K562 (cell line): ENCODE results near the gene SALL2. TPM values are rescaled to one million over a fixed set of nuclear protein-coding genes. Genes with fewer than 3 reads are reported as not detected.

Experiments
- EP300 ChIP-seq: IDR thresholded peaks from 2 replicates; pipeline ENCODE4 v1.6.1; 2012; ENCODE audit warnings: low read length, improper control_type of control experiment
- FOXM1 ChIP-seq, 2 experiments: fragments of 450-650 bp in 1 of 2; sonication (generic) in 1 of 2; formaldehyde crosslinking in 1 of 2; IDR thresholded peaks; 2 replicates each; pipeline versions ENCODE4 v1.6.1 to v1.9.0; 2017 to 2022; ENCODE audit warnings: low read depth in 2 of 2, mild to moderate bottlenecking in 2 of 2, missing genetic modification reagents in 1 of 2, moderate library complexity in 1 of 2
- GABPA ChIP-seq: fragments of 200-800 bp; sonication (Bioruptor generic); conservative IDR thresholded peaks from 2 replicates; pipeline ENCODE4 v1.6.1; 2016; ENCODE audit warnings: low read depth, missing genetic modification characterization, missing compliant biosample characterization
- ILF3 ChIP-seq: fragments of 450-650 bp; IDR thresholded peaks from 2 replicates; pipeline ENCODE4 v1.6.1; 2018; ENCODE audit warnings: antibody characterized with exemption, mild to moderate bottlenecking, moderate library complexity, borderline replicate concordance
- MYBL2 ChIP-seq, 2 experiments: fragments of 450-650 bp in 1 of 2; sonication (generic) in 1 of 2; formaldehyde crosslinking in 1 of 2; IDR thresholded peaks; 2 replicates each; pipeline versions ENCODE4 v1.6.1 to v1.8.1; 2017 to 2022; ENCODE audit warnings: borderline replicate concordance in 1 of 2, inconsistent platforms in 1 of 2, low read depth in 1 of 2, mild to moderate bottlenecking in 1 of 2, missing genetic modification reagents in 1 of 2, moderate library complexity in 1 of 2
- NFRKB ChIP-seq: fragments of 450-650 bp; IDR thresholded peaks from 2 replicates; pipeline ENCODE4 v1.6.1; 2016; ENCODE audit warnings: low read depth
- NR2F6 ChIP-seq: fragments of 450-650 bp; formaldehyde crosslinking; IDR thresholded peaks from 2 replicates; pipeline ENCODE4 v1.4.0; 2020; ENCODE audit warnings: mild to moderate bottlenecking
- PHB2 ChIP-seq: fragments of 450-650 bp; IDR thresholded peaks from 2 replicates; pipeline ENCODE4 v1.6.1; 2017; ENCODE audit warnings: low read depth
- SMARCC2 ChIP-seq: fragments of 450-650 bp; IDR thresholded peaks from 2 replicates; pipeline ENCODE4 v1.6.1; 2017; ENCODE audit warnings: antibody characterized with exemption, moderate library complexity, mild to moderate bottlenecking, low read depth
- ZFPM2 ChIP-seq: fragments of 250-450 bp; sonication (Bioruptor Pico); IDR thresholded peaks from 2 replicates; pipeline ENCODE4 v1.5.1; 2022; ENCODE audit warnings: mild to moderate bottlenecking
- ZNF146 ChIP-seq: IDR thresholded peaks from one replicate; pipeline ENCODE4 v1.6.1; 2018; ENCODE audit warnings: missing compliant biosample characterization; ENCODE audit not compliant: unreplicated experiment
- ZNF586 ChIP-seq: fragments of 450-650 bp; formaldehyde crosslinking; conservative IDR thresholded peaks from 2 replicates; pipeline ENCODE4 v1.4.0; 2020; ENCODE audit warnings: mild to moderate bottlenecking, moderate library complexity
- ZSCAN32 ChIP-seq: fragments of 450-650 bp; formaldehyde crosslinking; IDR thresholded peaks from 2 replicates; pipeline ENCODE4 v1.4.0; 2020; ENCODE audit warnings: mild to moderate bottlenecking, moderate library complexity
- polyA plus RNA-seq, 8 experiments: library from polyadenylated mRNA; depleted of rRNA in 4 of 8; stranded (reverse) in 5 of 8; unstranded in 3 of 8; fragments of >200 nt; fragmentation: Nextera tagmentation in 2 of 8; fragmentation: Illumina TruSeq in 1 of 8; extraction: Ambion mirVana in 2 of 8; extraction: Trizol in 1 of 8; gene quantifications; 2 replicates each; pipeline versions ENCODE4 v1.2.1 to v1.2.3, GENCODE V29; 2011 to 2014; ENCODE audit warnings: inconsistent platforms in 1 of 8, missing spikeins in 1 of 8
- total RNA-seq, 7 experiments: library from RNA; depleted of rRNA in 6 of 7; stranded (reverse); fragments of >200 nt in 6 of 7; fragmentation: Illumina TruSeq in 2 of 7; extraction: Trizol in 2 of 7; gene quantifications; 2 replicates each; pipeline versions ENCODE4 v1.2.1 to v1.2.3, GENCODE V29; 2011 to 2021; ENCODE audit warnings: low replicate concordance in 1 of 7
- TF ChIP-seq, protein P1 (sequence below): fragments of 250-450 bp; sonication (Bioruptor Pico); IDR thresholded peaks from 2 replicates; pipeline ENCODE4 v1.5.0; 2021
- TF ChIP-seq, protein P2 (sequence below): IDR thresholded peaks from 2 replicates; pipeline ENCODE4 v1.6.1; 2011; ENCODE audit warnings: borderline replicate concordance, low read depth, mild to moderate bottlenecking, moderate library complexity, low read length; ENCODE audit not compliant: insufficient read depth, poor library complexity, severe bottlenecking
- TF ChIP-seq, protein P3 (sequence below): sonication (generic); formaldehyde crosslinking; IDR thresholded peaks from 2 replicates; pipeline ENCODE4 v1.8.0; 2022; ENCODE audit warnings: missing genetic modification reagents, mild to moderate bottlenecking, borderline replicate concordance
- TF ChIP-seq, protein P4 (sequence below): fragments of 250-450 bp; sonication (Bioruptor Pico); IDR thresholded peaks from 2 replicates; pipeline ENCODE4 v1.4.0; 2020; ENCODE audit warnings: mild to moderate bottlenecking, moderate library complexity, borderline replicate concordance
- TF ChIP-seq, protein P5 (sequence below): fragments of 450-650 bp; IDR thresholded peaks from 2 replicates; pipeline ENCODE4 v1.6.1; 2016; ENCODE audit warnings: missing biosample characterization, missing genetic modification characterization

Gene SALL2
- total and polyA plus RNA-seq, 9 of the 15 experiments (the other 6 are each of a cell fraction or from before 2014, with no cell fraction given): 6.6 to 30.4 (median 12.9) TPM

DNA sequence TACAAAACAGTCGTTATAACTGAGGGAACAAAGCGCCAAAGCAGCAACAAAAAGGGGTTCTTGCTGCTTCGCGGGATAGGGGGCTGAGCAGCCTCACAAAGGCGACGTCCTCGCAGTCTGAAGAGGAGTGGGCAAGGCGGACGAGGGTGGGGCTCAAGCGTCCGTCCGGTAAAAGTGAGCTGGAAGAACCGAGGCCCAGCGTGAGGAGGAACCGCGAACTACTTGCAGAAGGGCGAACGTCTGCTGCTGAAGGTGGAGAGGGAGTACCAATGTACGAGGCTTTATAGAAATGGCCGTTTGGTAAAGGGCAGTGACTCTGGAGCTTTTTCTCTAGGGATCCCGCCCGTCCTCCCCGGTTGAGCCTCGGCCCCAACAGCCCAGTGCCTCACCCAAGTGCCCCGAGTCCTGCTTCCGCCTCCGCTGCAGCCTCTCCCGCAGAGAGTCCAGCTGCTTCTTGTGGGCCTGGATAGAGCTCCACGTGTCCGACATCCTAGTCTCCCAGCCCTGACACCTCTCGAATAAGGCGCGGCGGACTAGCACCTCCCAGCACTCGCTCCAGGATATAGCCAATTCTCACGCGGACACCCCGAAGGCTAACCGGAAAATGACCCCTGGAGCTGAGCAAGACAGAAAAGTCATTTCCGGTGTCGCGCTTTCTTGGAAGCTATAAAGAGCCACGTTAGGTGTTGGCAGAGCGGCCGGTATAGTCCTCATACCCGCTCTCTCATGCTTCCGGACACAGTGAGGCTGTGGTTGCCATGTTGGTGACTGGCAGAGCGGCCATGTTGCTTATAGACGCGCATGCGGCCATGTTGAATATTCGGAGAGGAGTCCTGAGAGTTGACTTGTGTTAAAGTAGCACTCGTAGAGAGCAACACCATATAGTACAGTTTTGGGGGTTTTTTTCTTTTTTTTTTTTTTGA is 15.2 kb downstream of the SALL2 start, which contains the start of gene METTL3 (continued):
- TF ChIP-seq, protein P1, sequence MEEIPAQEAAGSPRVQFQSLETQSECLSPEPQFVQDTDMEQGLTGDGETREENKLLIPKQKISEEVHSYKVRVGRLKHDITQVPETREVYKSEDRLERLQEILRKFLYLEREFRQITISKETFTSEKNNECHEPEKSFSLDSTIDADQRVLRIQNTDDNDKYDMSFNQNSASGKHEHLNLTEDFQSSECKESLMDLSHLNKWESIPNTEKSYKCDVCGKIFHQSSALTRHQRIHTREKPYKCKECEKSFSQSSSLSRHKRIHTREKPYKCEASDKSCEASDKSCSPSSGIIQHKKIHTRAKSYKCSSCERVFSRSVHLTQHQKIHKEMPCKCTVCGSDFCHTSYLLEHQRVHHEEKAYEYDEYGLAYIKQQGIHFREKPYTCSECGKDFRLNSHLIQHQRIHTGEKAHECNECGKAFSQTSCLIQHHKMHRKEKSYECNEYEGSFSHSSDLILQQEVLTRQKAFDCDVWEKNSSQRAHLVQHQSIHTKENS (CRISPR knock-in tag): no peak
- TF ChIP-seq EP300 (no peak), NFRKB (peak; percentile 98), SMARCC2 (no peak), ZNF146 (CRISPR knock-in tag) (no peak), ZNF586 (CRISPR knock-in tag) (no peak), ZSCAN32 (CRISPR knock-in tag) (no peak), MYBL2 (IDR thresholded peaks at IDR 0.05; ENCODE audit: low read depth) (peak; percentile 87), MYBL2 (CRISPR knock-in tag; IDR thresholded peaks at IDR 0.05; ENCODE audit: borderline replicate concordance) (no peak), ILF3 (no peak), FOXM1 (IDR thresholded peaks at IDR 0.05; ENCODE audit: low read depth) (no peak), FOXM1 (CRISPR knock-in tag; IDR thresholded peaks at IDR 0.05; ENCODE audit: low read depth) (no peak), GABPA (peak; percentile 97), ZFPM2 (CRISPR knock-in tag) (no peak), NR2F6 (CRISPR knock-in tag) (no peak), PHB2 (no peak)
- TF ChIP-seq, protein P2, sequence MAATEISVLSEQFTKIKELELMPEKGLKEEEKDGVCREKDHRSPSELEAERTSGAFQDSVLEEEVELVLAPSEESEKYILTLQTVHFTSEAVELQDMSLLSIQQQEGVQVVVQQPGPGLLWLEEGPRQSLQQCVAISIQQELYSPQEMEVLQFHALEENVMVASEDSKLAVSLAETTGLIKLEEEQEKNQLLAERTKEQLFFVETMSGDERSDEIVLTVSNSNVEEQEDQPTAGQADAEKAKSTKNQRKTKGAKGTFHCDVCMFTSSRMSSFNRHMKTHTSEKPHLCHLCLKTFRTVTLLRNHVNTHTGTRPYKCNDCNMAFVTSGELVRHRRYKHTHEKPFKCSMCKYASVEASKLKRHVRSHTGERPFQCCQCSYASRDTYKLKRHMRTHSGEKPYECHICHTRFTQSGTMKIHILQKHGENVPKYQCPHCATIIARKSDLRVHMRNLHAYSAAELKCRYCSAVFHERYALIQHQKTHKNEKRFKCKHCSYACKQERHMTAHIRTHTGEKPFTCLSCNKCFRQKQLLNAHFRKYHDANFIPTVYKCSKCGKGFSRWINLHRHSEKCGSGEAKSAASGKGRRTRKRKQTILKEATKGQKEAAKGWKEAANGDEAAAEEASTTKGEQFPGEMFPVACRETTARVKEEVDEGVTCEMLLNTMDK: no peak
- TF ChIP-seq, protein P3, sequence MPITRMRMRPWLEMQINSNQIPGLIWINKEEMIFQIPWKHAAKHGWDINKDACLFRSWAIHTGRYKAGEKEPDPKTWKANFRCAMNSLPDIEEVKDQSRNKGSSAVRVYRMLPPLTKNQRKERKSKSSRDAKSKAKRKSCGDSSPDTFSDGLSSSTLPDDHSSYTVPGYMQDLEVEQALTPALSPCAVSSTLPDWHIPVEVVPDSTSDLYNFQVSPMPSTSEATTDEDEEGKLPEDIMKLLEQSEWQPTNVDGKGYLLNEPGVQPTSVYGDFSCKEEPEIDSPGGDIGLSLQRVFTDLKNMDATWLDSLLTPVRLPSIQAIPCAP (CRISPR knock-in tag): no peak
- TF ChIP-seq, protein P4, sequence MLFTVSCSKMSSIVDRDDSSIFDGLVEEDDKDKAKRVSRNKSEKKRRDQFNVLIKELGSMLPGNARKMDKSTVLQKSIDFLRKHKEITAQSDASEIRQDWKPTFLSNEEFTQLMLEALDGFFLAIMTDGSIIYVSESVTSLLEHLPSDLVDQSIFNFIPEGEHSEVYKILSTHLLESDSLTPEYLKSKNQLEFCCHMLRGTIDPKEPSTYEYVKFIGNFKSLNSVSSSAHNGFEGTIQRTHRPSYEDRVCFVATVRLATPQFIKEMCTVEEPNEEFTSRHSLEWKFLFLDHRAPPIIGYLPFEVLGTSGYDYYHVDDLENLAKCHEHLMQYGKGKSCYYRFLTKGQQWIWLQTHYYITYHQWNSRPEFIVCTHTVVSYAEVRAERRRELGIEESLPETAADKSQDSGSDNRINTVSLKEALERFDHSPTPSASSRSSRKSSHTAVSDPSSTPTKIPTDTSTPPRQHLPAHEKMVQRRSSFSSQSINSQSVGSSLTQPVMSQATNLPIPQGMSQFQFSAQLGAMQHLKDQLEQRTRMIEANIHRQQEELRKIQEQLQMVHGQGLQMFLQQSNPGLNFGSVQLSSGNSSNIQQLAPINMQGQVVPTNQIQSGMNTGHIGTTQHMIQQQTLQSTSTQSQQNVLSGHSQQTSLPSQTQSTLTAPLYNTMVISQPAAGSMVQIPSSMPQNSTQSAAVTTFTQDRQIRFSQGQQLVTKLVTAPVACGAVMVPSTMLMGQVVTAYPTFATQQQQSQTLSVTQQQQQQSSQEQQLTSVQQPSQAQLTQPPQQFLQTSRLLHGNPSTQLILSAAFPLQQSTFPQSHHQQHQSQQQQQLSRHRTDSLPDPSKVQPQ (CRISPR knock-in tag): no peak
- TF ChIP-seq, protein P5, sequence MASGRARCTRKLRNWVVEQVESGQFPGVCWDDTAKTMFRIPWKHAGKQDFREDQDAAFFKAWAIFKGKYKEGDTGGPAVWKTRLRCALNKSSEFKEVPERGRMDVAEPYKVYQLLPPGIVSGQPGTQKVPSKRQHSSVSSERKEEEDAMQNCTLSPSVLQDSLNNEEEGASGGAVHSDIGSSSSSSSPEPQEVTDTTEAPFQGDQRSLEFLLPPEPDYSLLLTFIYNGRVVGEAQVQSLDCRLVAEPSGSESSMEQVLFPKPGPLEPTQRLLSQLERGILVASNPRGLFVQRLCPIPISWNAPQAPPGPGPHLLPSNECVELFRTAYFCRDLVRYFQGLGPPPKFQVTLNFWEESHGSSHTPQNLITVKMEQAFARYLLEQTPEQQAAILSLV: no peak
